Suprapubic skin (tissue), 4 donors: ENCODE measurements around the gene CCDC106. TPM values are rescaled to one million over a fixed set of nuclear protein-coding genes. Genes with fewer than 3 reads are reported as not detected.

ENCODE experiments used
- DNase-seq, 2 donors: peaks; one replicate each; pipeline ENCODE4 v3.0.0-alpha.2; 2019; ENCODE audit warnings: low spot score in 2 of 2
- H3K27ac ChIP-seq: fragments of 200-600 bp; sonication (generic); one replicate; pipeline ENCODE4 v1.5.1; 2019
- H3K27me3 ChIP-seq: fragments of 200-600 bp; sonication (generic); one replicate; pipeline ENCODE4 v1.5.1; 2019
- H3K36me3 ChIP-seq: fragments of 200-600 bp; sonication (generic); one replicate; pipeline ENCODE4 v1.5.1; 2019
- H3K4me1 ChIP-seq: fragments of 200-600 bp; sonication (generic); one replicate; pipeline ENCODE4 v1.5.1; 2019
- H3K4me3 ChIP-seq: fragments of 200-600 bp; sonication (generic); one replicate; pipeline ENCODE4 v1.5.1; 2019; ENCODE audit warnings: mild to moderate bottlenecking
- H3K9me3 ChIP-seq: fragments of 200-600 bp; sonication (generic); one replicate; pipeline ENCODE4 v1.5.1; 2019
- CTCF ChIP-seq, 2 donors: fragments of 200-600 bp in 1 of 2; fragments of 450-650 bp in 1 of 2; sonication (generic) in 1 of 2; IDR thresholded peaks; one replicate each; pipeline ENCODE4 v1.5.1; 2016 to 2019; ENCODE audit warnings: antibody characterized with exemption in 2 of 2, mild to moderate bottlenecking in 1 of 2, moderate library complexity in 1 of 2
- EP300 ChIP-seq: sonication (generic); formaldehyde crosslinking; IDR thresholded peaks from one replicate; pipeline ENCODE4 v1.6.1; 2017; ENCODE audit warnings: antibody characterized with exemption
- POLR2A ChIP-seq, 2 donors: fragments of 450-650 bp; IDR thresholded peaks; one replicate each; pipeline ENCODE4 v1.6.1; 2017; ENCODE audit warnings: antibody characterized with exemption in 2 of 2, mild to moderate bottlenecking in 2 of 2, moderate library complexity in 2 of 2
- POLR2AphosphoS5 ChIP-seq, 3 donors: sonication (generic); formaldehyde crosslinking; IDR thresholded peaks; one replicate each; pipeline ENCODE4 v1.6.1; 2017; ENCODE audit warnings: antibody characterized with exemption in 3 of 3
- WGBS: methylation state at CpG from one replicate; pipeline ENCODE4 v1.1.5; 2018; 5-methylcytosine and 5-hydroxymethylcytosine counted together
- total RNA-seq, 4 donors: library from RNA; depleted of rRNA; stranded (reverse); fragments of >200 nt; gene quantifications; one replicate each; pipeline ENCODE4 v1.1.0, GENCODE V29; 2016

Gene CCDC106
- total RNA-seq, 4 donors from 2014 or later: 6.2 to 18.3 (median 8.5) TPM

GRCh38 chr19:55683449-55684261, 35.6 kb downstream of the CCDC106 start:
- 85% methylated on average over 22 of the region's 22 CpGs for WGBS
- no peaks in the 10 kb centered on the region for H3K27me3 ChIP-seq
- no peak overlapping the region for H3K27ac ChIP-seq
- H3K36me3 ChIP-seq: peaks cover 86% of the 10 kb centered on the region
- H3K4me1 ChIP-seq: peaks cover 30% of the 10 kb centered on the region
- no peak for DNase-seq
- TF ChIP-seq EP300: no peak
- TF ChIP-seq CTCF (IDR thresholded peaks at IDR 0.05): no peak
- TF ChIP-seq POLR2A (IDR thresholded peaks at IDR 0.05): no peak
- no peak for TF ChIP-seq POLR2AphosphoS5 (IDR thresholded peaks at IDR 0.05)
- no peak overlapping the region for H3K4me3 ChIP-seq
- H3K9me3 ChIP-seq: no peaks in the 10 kb centered on the region

- Histone ChIP-seq H3K4me3 (no peak overlapping the region), H3K27me3 (no peaks in the 10 kb centered on the region), H3K27ac (no peak overlapping the region), H3K36me3 (peaks cover 86% of the 10 kb centered on the region), H3K4me1 (peaks cover 15% of the 10 kb centered on the region), H3K9me3 (no peaks in the 10 kb centered on the region)
- TF ChIP-seq EP300 (no peak), POLR2A (IDR thresholded peaks at IDR 0.05) (no peak)
- no peak for DNase-seq
- 94% methylated on average over 50 of the region's 60 CpGs for WGBS
Observed at GRCh38 chr19:55684946-55685681, 37.1 kb downstream of the CCDC106 start.

- Histone ChIP-seq H3K36me3 (peaks cover 86% of the 10 kb centered on the region), H3K27me3 (no peaks in the 10 kb centered on the region), H3K4me1 (peaks cover 9% of the 10 kb centered on the region), H3K27ac (no peak overlapping the region), H3K9me3 (no peaks in the 10 kb centered on the region), H3K4me3 (no peak overlapping the region)
- DNase-seq: no peak
- TF ChIP-seq CTCF (IDR thresholded peaks at IDR 0.05) (no peak), POLR2AphosphoS5 (IDR thresholded peaks at IDR 0.05) (no peak), POLR2A (IDR thresholded peaks at IDR 0.05) (no peak), EP300 (no peak)
- WGBS: 95% methylated on average over 6 of the region's 6 CpGs
Observed at GRCh38 chr19:55685776-55686175, 37.8 kb downstream of the CCDC106 start.

GRCh38 chr19:55686311-55687050, 38.5 kb downstream of the CCDC106 start:
- no peak overlapping the region for H3K4me3 ChIP-seq
- no peak for TF ChIP-seq CTCF (IDR thresholded peaks at IDR 0.05)
- no peak for TF ChIP-seq POLR2A (IDR thresholded peaks at IDR 0.05)
- no peak for TF ChIP-seq EP300
- TF ChIP-seq POLR2AphosphoS5 (IDR thresholded peaks at IDR 0.05): no peak
- no peaks in the 10 kb centered on the region for H3K27me3 ChIP-seq
- peaks cover 87% of the 10 kb centered on the region for H3K36me3 ChIP-seq
- DNase-seq: no peak
- WGBS: 88% methylated on average over 29 of the region's 29 CpGs
- H3K27ac ChIP-seq: no peak overlapping the region
- peaks cover 8% of the 10 kb centered on the region for H3K4me1 ChIP-seq
- H3K9me3 ChIP-seq: no peaks in the 10 kb centered on the region

- H3K27ac ChIP-seq: no peak overlapping the region
- H3K4me3 ChIP-seq: no peak overlapping the region
- peak in 1 of 2 donors; percentile 59 for DNase-seq
- H3K9me3 ChIP-seq: no peaks in the 10 kb centered on the region
- H3K36me3 ChIP-seq: peaks cover 91% of the 10 kb centered on the region
- WGBS: 85% methylated on average over 16 of the region's 22 CpGs
- H3K27me3 ChIP-seq: no peaks in the 10 kb centered on the region
- no peak for TF ChIP-seq POLR2AphosphoS5 (IDR thresholded peaks at IDR 0.05)
- TF ChIP-seq CTCF (IDR thresholded peaks at IDR 0.05): no peak
- TF ChIP-seq POLR2A (IDR thresholded peaks at IDR 0.05): no peak
- TF ChIP-seq EP300: no peak
- peaks cover 8% of the 10 kb centered on the region for H3K4me1 ChIP-seq
Observed at GRCh38 chr19:55687281-55688201, 39.5 kb downstream of the CCDC106 start.
